ENCODE data around the gene TRNAU1AP.
"Not testable (repeated sequence)": the region's sequence is repeated elsewhere in the genome, so short reads cannot be mapped to it uniquely, and the experiment has no call there.

Gene TRNAU1AP

DNA sequence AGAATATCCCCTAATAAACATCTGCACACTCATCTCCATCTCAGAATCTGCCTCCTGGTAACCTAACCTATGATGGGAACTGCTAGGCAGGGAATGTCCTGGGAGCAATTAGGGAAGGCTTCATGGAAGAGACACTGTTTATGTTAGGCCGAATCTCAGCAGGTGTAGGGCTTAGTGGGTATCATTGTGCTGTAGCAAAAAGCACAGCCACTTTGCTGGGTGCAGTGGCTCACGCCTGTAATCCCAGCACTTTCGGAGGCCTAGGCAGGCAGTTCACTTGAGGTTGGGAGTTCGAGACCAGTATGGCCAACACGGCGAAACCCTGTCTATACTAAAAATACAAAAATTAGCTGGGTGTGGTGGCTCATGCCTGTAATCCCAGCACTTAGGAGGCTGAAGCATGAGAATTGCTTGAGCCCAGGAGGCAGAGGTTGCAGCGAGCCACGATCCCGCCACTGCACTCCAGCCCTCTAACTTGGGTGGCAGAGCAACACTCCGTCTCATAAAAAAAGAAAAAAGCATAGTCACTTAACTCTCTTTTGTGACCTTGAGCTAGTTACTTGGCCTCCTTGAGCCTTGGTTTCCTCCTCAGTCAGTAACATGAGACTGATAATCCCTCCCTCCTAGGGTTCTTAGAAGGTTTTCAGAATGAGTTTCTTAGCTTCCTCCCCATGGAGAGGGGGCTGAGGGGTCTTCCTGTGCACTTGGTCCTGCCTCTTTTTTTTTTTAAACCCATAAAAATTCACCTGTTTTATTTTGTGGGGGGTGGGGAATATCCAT lies 42.7 kb downstream of the TRNAU1AP start:
- H3K4me3 ChIP-seq (ENCODE audit: low read depth, low read length), result no peak overlapping the region
- POLR2A ChIA-PET, result no interaction called here
- DNase-seq (ENCODE audit: low read depth, low spot score), result no peak
- CTCF ChIA-PET, result interaction anchor here (1.4 kb wide), 1 partner anchor 186 kb away, joined by 3 read pairs; no protein-coding TSS in a partner anchor
- TF ChIP-seq, protein P1, sequence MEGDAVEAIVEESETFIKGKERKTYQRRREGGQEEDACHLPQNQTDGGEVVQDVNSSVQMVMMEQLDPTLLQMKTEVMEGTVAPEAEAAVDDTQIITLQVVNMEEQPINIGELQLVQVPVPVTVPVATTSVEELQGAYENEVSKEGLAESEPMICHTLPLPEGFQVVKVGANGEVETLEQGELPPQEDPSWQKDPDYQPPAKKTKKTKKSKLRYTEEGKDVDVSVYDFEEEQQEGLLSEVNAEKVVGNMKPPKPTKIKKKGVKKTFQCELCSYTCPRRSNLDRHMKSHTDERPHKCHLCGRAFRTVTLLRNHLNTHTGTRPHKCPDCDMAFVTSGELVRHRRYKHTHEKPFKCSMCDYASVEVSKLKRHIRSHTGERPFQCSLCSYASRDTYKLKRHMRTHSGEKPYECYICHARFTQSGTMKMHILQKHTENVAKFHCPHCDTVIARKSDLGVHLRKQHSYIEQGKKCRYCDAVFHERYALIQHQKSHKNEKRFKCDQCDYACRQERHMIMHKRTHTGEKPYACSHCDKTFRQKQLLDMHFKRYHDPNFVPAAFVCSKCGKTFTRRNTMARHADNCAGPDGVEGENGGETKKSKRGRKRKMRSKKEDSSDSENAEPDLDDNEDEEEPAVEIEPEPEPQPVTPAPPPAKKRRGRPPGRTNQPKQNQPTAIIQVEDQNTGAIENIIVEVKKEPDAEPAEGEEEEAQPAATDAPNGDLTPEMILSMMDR (IDR thresholded peaks at IDR 0.05; ENCODE audit: insufficient read depth, low read length, missing control alignments), result no peak

DNA sequence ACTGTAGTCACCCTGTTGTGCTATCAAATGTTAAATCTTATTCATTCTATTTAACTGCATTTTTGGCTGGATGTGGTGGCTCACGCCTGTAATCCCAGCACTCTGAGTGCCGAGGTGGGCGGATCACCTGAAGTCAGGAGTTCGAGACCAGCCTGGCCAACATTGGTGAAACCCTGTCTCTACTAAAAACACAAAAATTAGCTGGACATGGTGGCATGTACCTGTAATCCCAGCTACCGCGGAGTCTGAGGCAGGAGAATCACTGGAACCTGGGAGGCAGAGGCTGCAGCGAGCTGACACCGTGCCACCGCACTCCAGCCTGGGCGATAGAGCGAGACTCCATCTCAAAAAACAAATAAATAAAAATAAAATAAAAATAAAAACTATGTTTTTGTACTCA lies 43.4 kb downstream of the TRNAU1AP start:
- not testable (repeated sequence) for H3K4me3 ChIP-seq (ENCODE audit: low read depth, low read length); DNase-seq (ENCODE audit: low read depth, low spot score)
- POLR2A ChIA-PET, result interaction anchor here (0.5 to 0.6 kb wide), 2 partner anchors 33 to 587 kb away, joined by 3 read pairs; no protein-coding TSS in a partner anchor
- CTCF ChIA-PET, result interaction anchor here (1.4 kb wide), 1 partner anchor 187 kb away, joined by 3 read pairs; no protein-coding TSS in a partner anchor

DNA sequence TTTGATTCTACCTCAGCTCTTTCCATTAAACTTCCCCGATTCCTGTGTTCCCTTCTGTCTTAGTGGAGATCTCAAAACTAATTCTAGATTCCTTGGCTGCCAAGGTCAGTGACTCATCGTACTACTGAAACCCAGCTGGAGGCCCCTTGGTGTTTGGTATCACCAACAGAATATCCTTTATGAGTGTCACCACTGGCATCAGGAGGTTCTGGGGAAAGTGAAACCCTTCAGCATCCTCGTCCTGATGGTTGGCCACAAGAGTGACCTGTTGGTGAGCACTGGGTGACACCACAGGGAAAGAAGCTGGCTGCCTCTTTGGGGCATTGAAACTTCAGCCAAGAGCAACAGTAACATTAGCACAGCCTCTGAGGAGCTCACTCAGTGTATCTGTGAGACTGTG lies 48.8 kb downstream of the TRNAU1AP start:
- H3K4me3 ChIP-seq (ENCODE audit: low read depth, low read length), result peak overlapping the region; percentile 23; the same call in 1 of the 2 replicates
- ChIA-PET POLR2A (interaction anchor here (0.6 to 5.2 kb wide), 5 partner anchors 21 to 353 kb away, joined by 3 to 56 read pairs (median 26); no protein-coding TSS in a partner anchor), CTCF (interaction anchor here (0.6 to 7.0 kb wide), 30 partner anchors 9 to 512 kb away, joined by 3 to 144 read pairs (median 8); partner anchors contain the start of genes ATP5IF1, MED18, RAB42 and TAF12)
- DNase-seq (ENCODE audit: low read depth, low spot score), result peak; percentile 83
- TF ChIP-seq, protein P1 (IDR thresholded peaks at IDR 0.05; ENCODE audit: insufficient read depth, low read length, missing control alignments), result no peak

DNA sequence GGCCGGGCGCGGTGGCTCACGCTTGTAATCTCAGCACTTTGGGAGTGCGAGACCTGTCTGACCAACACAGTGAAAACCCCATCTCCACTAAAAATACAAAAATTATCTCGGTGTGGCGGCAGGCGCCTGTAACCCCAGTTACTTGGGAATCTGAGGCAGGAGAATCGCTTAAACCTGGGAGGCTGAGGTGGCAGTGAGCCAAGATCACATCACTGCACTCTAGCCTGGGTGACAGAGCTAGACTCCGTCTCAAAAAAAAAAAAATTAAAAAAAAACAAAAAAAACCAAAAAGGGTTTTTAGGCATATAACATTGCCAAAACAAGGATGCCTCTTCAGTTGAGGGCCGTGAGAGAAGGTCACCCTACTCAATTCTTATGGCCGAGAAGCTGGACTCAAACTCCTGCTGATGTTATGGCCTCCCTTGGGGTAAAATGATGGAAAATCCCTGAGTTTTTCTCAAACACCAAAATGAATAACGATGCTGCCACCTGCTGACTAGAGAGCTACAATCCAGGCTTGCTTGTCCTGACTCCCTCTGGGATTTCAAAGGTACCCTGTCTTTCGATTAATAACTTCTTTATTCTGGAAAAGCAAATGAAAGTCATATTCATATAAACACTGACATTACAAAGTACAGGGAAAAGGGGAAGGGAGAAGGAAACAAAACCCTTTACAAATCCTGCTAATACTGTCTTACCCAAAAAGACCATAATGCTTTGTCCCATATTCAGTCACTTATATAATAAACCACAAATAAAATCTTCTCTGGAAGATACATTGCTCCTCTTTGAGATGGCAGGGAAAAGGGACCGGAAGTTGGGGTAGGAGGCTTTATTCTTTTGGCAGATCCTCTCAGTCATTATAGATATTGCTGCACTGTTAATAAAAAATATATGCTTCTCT lies 49.9 kb downstream of the TRNAU1AP start:
- peak; percentile 42 for DNase-seq (ENCODE audit: low read depth, low spot score)
- ChIA-PET CTCF (interaction anchor here (0.7 to 7.0 kb wide), 41 partner anchors 10 to 513 kb away, joined by 3 to 144 read pairs (median 6); partner anchors contain the start of genes ATP5IF1, RAB42 and TAF12), POLR2A (interaction anchor here (0.6 to 5.2 kb wide), 6 partner anchors 22 to 94 kb away, joined by 3 to 56 read pairs (median 16); no protein-coding TSS in a partner anchor)
- TF ChIP-seq, protein P1 (IDR thresholded peaks at IDR 0.05; ENCODE audit: insufficient read depth, low read length, missing control alignments), result peak; percentile 57
- H3K4me3 ChIP-seq (ENCODE audit: low read depth, low read length), result no peak overlapping the region

DNA sequence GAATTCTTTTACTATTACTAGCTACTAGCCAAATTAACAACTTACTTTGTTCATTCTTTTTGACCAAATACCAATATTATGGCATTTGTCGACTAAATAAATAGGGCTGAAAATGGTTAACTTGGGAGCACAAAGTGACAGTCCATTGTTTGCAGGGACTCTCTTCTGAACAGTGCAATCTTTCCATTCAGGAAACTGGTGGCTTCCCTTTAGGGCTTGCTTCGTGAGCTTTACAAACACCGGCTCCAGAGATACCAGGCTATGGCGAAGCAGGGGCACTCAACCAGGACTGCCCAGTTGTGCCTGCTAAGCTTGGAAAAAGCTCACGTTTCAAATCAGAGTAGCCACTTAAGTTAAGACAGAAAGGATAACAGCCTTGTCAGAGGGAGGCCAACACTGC lies 51.5 kb downstream of the TRNAU1AP start:
- no peak for DNase-seq (ENCODE audit: low read depth, low spot score)
- TF ChIP-seq, protein P1 (IDR thresholded peaks at IDR 0.05; ENCODE audit: insufficient read depth, low read length, missing control alignments), result no peak
- CTCF ChIA-PET, result interaction anchor here (0.6 to 7.0 kb wide), 18 partner anchors 10 to 514 kb away, joined by 3 to 144 read pairs (median 6); partner anchors contain the start of gene YTHDF2
- H3K4me3 ChIP-seq (ENCODE audit: low read depth, low read length), result no peak overlapping the region
- POLR2A ChIA-PET, result interaction anchor here (0.6 to 5.2 kb wide), 3 partner anchors 23 to 88 kb away, joined by 3 to 30 read pairs (median 4); no protein-coding TSS in a partner anchor

DNA sequence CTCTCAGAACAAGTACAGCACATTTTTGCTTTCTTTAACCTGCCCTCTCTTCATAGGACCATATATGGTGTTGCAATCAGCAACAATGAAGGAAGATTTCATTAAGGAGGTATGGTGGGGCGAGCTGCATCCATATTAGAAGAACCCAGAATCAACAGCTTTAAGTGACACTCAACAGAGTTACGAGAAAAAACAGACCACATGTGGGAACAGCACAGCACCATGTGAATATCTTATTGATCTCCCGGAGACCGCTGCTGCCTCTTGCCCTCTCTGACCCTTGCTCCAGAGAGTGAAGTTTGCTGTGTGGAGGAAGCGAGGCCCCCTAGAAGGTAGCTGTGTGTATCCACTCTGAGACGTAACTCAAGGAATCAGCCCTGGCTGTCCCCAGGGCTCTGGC lies 52.1 kb downstream of the TRNAU1AP start:
- TF ChIP-seq, protein P1 (IDR thresholded peaks at IDR 0.05; ENCODE audit: insufficient read depth, low read length, missing control alignments), result no peak
- no peak overlapping the region for H3K4me3 ChIP-seq (ENCODE audit: low read depth, low read length)
- ChIA-PET POLR2A (interaction anchor here (1.4 to 5.2 kb wide), 2 partner anchors 24 to 88 kb away, joined by 4 to 30 read pairs; no protein-coding TSS in a partner anchor), CTCF (interaction anchor here (0.6 to 7.0 kb wide), 12 partner anchors 10 to 396 kb away, joined by 3 to 144 read pairs (median 18); no protein-coding TSS in a partner anchor)
- DNase-seq (ENCODE audit: low read depth, low spot score), result no peak
